Breast epithelium (tissue), 4 donors: ENCODE measurements around the gene PTPRM. TPM values are rescaled to one million over a fixed set of nuclear protein-coding genes. Genes with fewer than 3 reads are reported as not detected.

Source experiments
- DNase-seq, 2 donors: peaks; one replicate each; pipeline ENCODE4 v3.0.0-alpha.2; 2019; ENCODE audit warnings: low spot score in 2 of 2
- H3K27ac ChIP-seq, 2 donors: fragments of 200-600 bp; sonication (generic) in 1 of 2; one replicate each; pipeline ENCODE4 v1.5.1; 2016 to 2019; ENCODE audit warnings: mild to moderate bottlenecking in 1 of 2
- H3K27me3 ChIP-seq, 2 donors: fragments of 200-600 bp; sonication (generic) in 1 of 2; one replicate each; pipeline versions ENCODE4 v1.5.1 to v1.6.0; 2017 to 2019; ENCODE audit warnings: control low read depth in 1 of 2, mild to moderate bottlenecking in 1 of 2
- H3K36me3 ChIP-seq: fragments of 200-600 bp; one replicate; pipeline ENCODE4 v1.5.1; 2019
- H3K4me1 ChIP-seq, 2 donors: fragments of 200-600 bp; sonication (generic); one replicate each; pipeline ENCODE4 v1.5.1; 2016 to 2019; ENCODE audit warnings: control low read depth in 1 of 2
- H3K4me3 ChIP-seq, 3 donors: fragments of 200-600 bp; sonication (generic); 1 replicate in 2 of 3; 2 replicates in 1 of 3; pipeline ENCODE4 v1.5.1; 2016 to 2019; ENCODE audit warnings: mild to moderate bottlenecking in 3 of 3, moderate library complexity in 2 of 3
- H3K9me3 ChIP-seq, 2 donors: fragments of 200-600 bp; sonication (generic) in 1 of 2; one replicate each; pipeline ENCODE4 v1.5.1; 2016 to 2019; ENCODE audit warnings: control low read depth in 1 of 2
- POLR2A ChIP-seq: fragments of 450-650 bp; IDR thresholded peaks from one replicate; pipeline ENCODE4 v1.6.1; 2016; ENCODE audit warnings: antibody characterized with exemption, mild to moderate bottlenecking, moderate library complexity
- POLR2AphosphoS5 ChIP-seq, 3 donors: sonication (generic); formaldehyde crosslinking; IDR thresholded peaks; one replicate each; pipeline ENCODE4 v1.6.1; 2017; ENCODE audit warnings: antibody characterized with exemption in 3 of 3
- intact Hi-C: fragments of 100-400 bp; cut with DNase I; formaldehyde crosslinking; loops from one replicate; pipeline ENCODE4 v1.15.1; 2023; ENCODE audit warnings: low total_unique reads
- total RNA-seq, 3 donors: library from RNA; depleted of rRNA; stranded (reverse); fragments of >200 nt; gene quantifications; one replicate each; pipeline ENCODE4 v1.1.0, GENCODE V29; 2016
- TF ChIP-seq, protein P1 (sequence below), 3 donors: fragments of 450-650 bp; IDR thresholded peaks; one replicate each; pipeline ENCODE4 v1.5.1; 2016 to 2017; ENCODE audit warnings: antibody characterized with exemption in 3 of 3, mild to moderate bottlenecking in 3 of 3, moderate library complexity in 3 of 3

The PTPRM gene
- total RNA-seq, 3 donors from 2014 or later = 41.7 to 181 (median 140) TPM

DNA sequence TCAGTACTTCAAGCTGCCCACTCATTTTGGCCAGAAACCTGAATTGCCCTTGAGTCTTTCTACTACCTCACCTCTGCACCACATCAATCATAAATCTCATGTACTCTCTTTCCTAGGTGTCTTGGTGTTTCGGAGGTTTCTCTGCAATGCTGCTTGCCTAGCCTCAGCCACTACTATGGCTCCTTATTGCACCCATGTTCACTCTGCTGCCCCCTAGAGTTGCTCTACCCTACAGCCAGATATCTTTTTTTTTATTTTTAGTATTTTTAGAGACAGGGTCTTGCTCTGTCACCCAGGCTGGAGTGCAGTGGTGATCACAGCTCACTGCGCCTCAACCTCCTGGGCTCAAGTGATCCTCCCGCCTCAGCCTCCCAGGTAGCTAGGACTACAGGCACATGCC lies 413.0 kb downstream of the PTPRM start:
- no peaks in the 10 kb centered on the region for H3K9me3 ChIP-seq
- no peak for DNase-seq
- no peaks in the 10 kb centered on the region for H3K27me3 ChIP-seq
- TF ChIP-seq POLR2AphosphoS5 (IDR thresholded peaks at IDR 0.05) (no peak), POLR2A (no peak)
- TF ChIP-seq, protein P1, sequence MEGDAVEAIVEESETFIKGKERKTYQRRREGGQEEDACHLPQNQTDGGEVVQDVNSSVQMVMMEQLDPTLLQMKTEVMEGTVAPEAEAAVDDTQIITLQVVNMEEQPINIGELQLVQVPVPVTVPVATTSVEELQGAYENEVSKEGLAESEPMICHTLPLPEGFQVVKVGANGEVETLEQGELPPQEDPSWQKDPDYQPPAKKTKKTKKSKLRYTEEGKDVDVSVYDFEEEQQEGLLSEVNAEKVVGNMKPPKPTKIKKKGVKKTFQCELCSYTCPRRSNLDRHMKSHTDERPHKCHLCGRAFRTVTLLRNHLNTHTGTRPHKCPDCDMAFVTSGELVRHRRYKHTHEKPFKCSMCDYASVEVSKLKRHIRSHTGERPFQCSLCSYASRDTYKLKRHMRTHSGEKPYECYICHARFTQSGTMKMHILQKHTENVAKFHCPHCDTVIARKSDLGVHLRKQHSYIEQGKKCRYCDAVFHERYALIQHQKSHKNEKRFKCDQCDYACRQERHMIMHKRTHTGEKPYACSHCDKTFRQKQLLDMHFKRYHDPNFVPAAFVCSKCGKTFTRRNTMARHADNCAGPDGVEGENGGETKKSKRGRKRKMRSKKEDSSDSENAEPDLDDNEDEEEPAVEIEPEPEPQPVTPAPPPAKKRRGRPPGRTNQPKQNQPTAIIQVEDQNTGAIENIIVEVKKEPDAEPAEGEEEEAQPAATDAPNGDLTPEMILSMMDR (IDR thresholded peaks at IDR 0.05) = no peak
- intact Hi-C loops = no loop called here
- no peak overlapping the region for H3K27ac ChIP-seq
- no peaks in the 10 kb centered on the region for H3K36me3 ChIP-seq
- H3K4me3 ChIP-seq = no peak overlapping the region
- no peaks in the 10 kb centered on the region for H3K4me1 ChIP-seq

DNA sequence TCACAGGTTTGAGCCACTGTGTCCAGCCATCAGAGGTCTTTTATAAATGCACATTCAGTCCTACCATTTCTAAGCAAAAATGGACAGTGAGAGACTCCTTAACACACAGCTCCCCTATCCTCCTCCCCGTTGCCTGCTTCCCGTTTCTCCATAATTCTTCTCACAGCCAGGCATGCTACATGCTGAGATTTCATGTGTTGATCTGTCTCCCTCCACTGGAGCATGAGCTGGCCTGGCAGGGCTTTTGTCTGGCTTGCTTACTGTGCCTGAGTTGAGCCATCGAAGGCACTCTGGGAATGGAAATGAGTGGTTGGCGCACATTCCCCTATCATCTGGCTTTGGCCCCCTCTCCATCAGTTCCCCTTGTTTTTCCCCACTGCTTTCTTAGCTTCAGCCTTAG lies 413.5 kb downstream of the PTPRM start:
- H3K9me3 ChIP-seq = no peaks in the 10 kb centered on the region
- H3K36me3 ChIP-seq = no peaks in the 10 kb centered on the region
- TF ChIP-seq POLR2A (no peak), POLR2AphosphoS5 (IDR thresholded peaks at IDR 0.05) (no peak)
- TF ChIP-seq, protein P1 (IDR thresholded peaks at IDR 0.05) = no peak
- no peak overlapping the region for H3K4me3 ChIP-seq
- intact Hi-C loops = no loop called here
- H3K4me1 ChIP-seq = no peaks in the 10 kb centered on the region
- H3K27me3 ChIP-seq = no peaks in the 10 kb centered on the region
- no peak overlapping the region for H3K27ac ChIP-seq
- no peak for DNase-seq

DNA sequence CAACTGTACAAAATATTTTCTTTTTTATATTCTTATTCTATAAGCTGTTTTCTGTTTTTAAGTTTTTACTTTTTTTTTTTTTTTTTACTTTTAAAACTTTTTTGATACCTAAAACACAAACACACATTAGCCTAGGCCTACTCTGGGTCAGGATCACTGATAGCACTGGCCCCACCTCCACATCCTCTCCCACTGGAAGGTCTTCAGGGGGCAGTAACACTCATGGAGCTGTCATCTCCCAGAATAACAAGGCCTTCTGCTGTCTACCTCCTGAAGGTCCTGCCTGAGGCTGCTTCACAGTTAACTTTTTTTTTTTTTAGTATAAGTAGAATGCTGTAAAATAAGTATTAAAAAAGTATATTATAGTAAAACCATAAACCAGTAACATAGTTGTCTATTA lies 415.1 kb downstream of the PTPRM start:
- no peaks in the 10 kb centered on the region for H3K36me3 ChIP-seq
- no peaks in the 10 kb centered on the region for H3K4me1 ChIP-seq
- no peaks in the 10 kb centered on the region for H3K27me3 ChIP-seq
- no peaks in the 10 kb centered on the region for H3K9me3 ChIP-seq
- TF ChIP-seq POLR2A = no peak
- TF ChIP-seq POLR2AphosphoS5 (IDR thresholded peaks at IDR 0.05) = no peak
- TF ChIP-seq, protein P1 (IDR thresholded peaks at IDR 0.05) = no peak
- no peak overlapping the region for H3K27ac ChIP-seq
- intact Hi-C loops = no loop called here
- no peak for DNase-seq
- no peak overlapping the region for H3K4me3 ChIP-seq

DNA sequence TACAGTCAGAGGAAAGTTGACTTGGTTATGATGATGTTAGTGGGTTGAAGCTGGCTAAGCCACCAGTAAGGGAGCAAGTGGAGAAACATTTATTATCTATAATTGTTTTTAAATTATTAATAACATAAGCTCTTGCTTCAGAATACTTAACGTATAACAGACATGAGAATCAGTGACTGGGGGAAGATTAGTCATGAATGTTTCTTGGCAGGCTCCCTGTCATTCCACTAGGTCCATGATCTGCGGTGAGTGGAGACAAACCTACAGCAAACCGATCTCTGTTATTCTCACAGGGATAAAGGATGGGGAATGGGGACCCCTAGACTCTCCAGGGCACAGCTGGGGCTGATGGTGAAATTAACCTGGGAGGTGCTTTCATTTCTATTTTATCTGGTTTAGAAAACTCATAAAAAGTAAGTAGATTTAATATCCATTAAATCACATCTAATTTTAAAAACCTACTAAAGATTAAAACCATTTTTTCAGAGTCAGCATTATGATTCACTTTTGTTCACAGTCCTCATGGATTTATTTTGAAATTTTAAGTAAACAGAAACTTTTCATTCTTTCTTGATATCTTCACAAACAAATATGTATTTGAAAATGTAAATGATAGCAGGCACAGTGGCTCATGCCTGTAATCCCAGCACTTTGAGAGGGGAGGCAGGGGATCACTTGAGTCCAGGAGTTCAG lies 420.3 kb downstream of the PTPRM start:
- Histone ChIP-seq H3K9me3 (peaks cover 0 to 5% of the 10 kb centered on the region in 2 donors), H3K4me1 (no peaks in the 10 kb centered on the region), H3K4me3 (no peak overlapping the region), H3K27ac (no peak overlapping the region), H3K27me3 (no peaks in the 10 kb centered on the region), H3K36me3 (no peaks in the 10 kb centered on the region)
- DNase-seq = no peak
- TF ChIP-seq POLR2AphosphoS5 (IDR thresholded peaks at IDR 0.05) (no peak), POLR2A (no peak)
- TF ChIP-seq, protein P1 (IDR thresholded peaks at IDR 0.05) = no peak
- intact Hi-C loops = no loop called here

DNA sequence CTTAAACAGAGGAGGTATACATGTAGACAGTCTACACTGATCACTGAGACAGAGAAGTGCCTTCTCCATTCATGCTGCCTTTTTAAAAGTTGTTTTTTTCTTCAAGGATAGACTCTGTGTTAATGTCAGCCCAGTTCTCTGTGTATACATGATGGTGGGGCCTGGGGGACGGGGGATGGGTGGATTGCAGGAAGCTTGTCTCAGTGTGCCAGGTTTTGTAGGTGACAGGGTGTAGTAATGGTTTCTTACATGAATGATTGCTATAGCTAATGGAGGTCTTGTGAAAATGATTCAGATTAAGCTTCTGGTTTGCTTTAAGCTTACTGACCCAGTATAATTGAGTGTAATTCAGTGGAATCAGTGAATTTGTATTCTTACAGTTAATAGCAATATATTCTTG lies 423.6 kb downstream of the PTPRM start:
- no peak for DNase-seq
- H3K27ac ChIP-seq = no peak overlapping the region
- TF ChIP-seq POLR2AphosphoS5 (IDR thresholded peaks at IDR 0.05) (no peak), POLR2A (no peak)
- TF ChIP-seq, protein P1 (IDR thresholded peaks at IDR 0.05) = no peak
- no peak overlapping the region for H3K4me3 ChIP-seq
- peaks cover 0 to 5% of the 10 kb centered on the region in 2 donors for H3K9me3 ChIP-seq
- H3K27me3 ChIP-seq = no peaks in the 10 kb centered on the region
- intact Hi-C loops = no loop called here
- H3K4me1 ChIP-seq = no peaks in the 10 kb centered on the region
- H3K36me3 ChIP-seq = no peaks in the 10 kb centered on the region
